Measurements from ENCODE around the gene KRT6A. TPM values are rescaled to one million over a fixed set of nuclear protein-coding genes. Genes with fewer than 3 reads are reported as not detected.

The KRT6A gene
- total and polyA plus RNA-seq, 2 of the 8 experiments (the other 6 are each of a cell fraction or from before 2014, with no cell fraction given), result 0.11 TPM; not detected in 1

DNA sequence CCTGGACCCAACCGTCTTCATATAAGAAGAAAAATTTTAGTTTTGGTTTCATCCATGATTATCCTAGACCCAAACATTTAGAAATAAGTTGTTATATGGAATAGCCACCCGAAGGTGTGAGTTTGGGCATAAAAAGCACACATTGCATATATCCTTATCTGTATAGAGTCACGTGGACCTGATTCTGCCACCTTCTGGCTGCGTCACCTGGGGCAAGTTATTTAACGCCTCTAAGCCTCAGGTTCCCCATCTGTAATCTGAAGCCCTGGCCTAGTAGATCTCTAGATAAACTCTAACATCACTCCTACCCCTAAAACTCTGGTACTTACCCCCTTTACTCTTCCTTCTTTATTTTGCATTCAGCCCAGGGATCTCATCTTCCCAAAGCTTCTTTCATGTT is 41.4 kb upstream of the KRT6A start:
- 88% methylated on average over 5 of the region's 5 CpGs; no CpG with 5 or more reads in 1 of the 2 experiments for WGBS, 2 experiments (ENCODE audit: extremely low coverage in 1 of 2, insufficient coverage in 1 of 2, insufficient read length in 1 of 2, insufficient replicate concordance in 2 of 2, low coverage in 1 of 2, low lambda C conversion rate in 2 of 2, missing lambda C conversion rate in 1 of 2)
- Histone ChIP-seq H4K20me1 (replicated peaks in 1 of 2; ENCODE audit: control insufficient read depth in 1 of 2, insufficient read depth in 2 of 2, low read length in 2 of 2) (no peaks in the 10 kb centered on the region), H2BK20ac (ENCODE audit: low read length) (no peak overlapping the region), H3K27me3 (replicated peaks in 1 of 4; ENCODE audit: control insufficient read depth in 3 of 4, extremely low read depth in 1 of 4, insufficient read depth in 3 of 4, low read length in 3 of 4) (no peaks in the 10 kb centered on the region), H3K36me3 (ENCODE audit: control insufficient read depth in 2 of 4, insufficient read depth in 4 of 4, low read length in 3 of 4) (no peaks in the 10 kb centered on the region), H3K18ac (ENCODE audit: extremely low read depth, low read length) (no peak overlapping the region), H3K9me3 (ENCODE audit: insufficient read depth in 2 of 2, low read depth in 1 of 2, low read length in 1 of 2) (no peaks in the 10 kb centered on the region), H2BK120ac (replicated peaks; ENCODE audit: low read depth, low read length) (no peak overlapping the region), H2AK5ac (ENCODE audit: low read depth, low read length) (no peak overlapping the region), H2BK15ac (ENCODE audit: low read length) (no peak overlapping the region), H3K23ac (ENCODE audit: insufficient read length) (no peak overlapping the region), H3K27ac (ENCODE audit: low read depth, low read length) (no peak overlapping the region), H3K56ac (replicated peaks; ENCODE audit: insufficient read length, low read depth, low read length) (no peak overlapping the region), H3K4me2 (ENCODE audit: insufficient read depth in 1 of 2, low read depth in 2 of 2, low read length in 2 of 2) (no peak overlapping the region), H3K9ac (replicated peaks in 1 of 4; ENCODE audit: extremely low read depth in 1 of 4, low read depth in 3 of 4, low read length in 3 of 4) (no peak overlapping the region), H3K14ac (ENCODE audit: insufficient read length) (no peak overlapping the region), H4K8ac (ENCODE audit: extremely low read depth, insufficient read depth, low read length) (no peak overlapping the region), H3K4ac (replicated peaks; ENCODE audit: insufficient read length, low read depth, low read length) (no peak overlapping the region), H4K5ac (ENCODE audit: insufficient read length, low read depth, low read length) (no peak overlapping the region), H3K4me3 (ENCODE audit: extremely low read depth in 1 of 4, insufficient read depth in 2 of 4, low read depth in 3 of 4, low read length in 4 of 4) (no peak overlapping the region), H3K79me2 (ENCODE audit: control insufficient read depth in 1 of 2, insufficient read depth in 2 of 2, low read length in 2 of 2) (no peaks in the 10 kb centered on the region), H2BK5ac (ENCODE audit: low read depth, low read length) (no peak overlapping the region), H2BK12ac (ENCODE audit: low read depth, low read length) (no peak overlapping the region), H3K23me2 (ENCODE audit: low read depth, low read length) (no peaks in the 10 kb centered on the region), H3K79me1 (ENCODE audit: low read depth, low read length) (no peaks in the 10 kb centered on the region), H3K4me1 (replicated peaks in 1 of 4; ENCODE audit: control insufficient read depth in 3 of 4, insufficient read depth in 4 of 4, low read length in 3 of 4) (no peaks in the 10 kb centered on the region), H2AFZ (ENCODE audit: low read length) (no peak overlapping the region), H4K91ac (replicated peaks; ENCODE audit: insufficient read length, low read length) (no peak overlapping the region)
- ChIA-PET POLR2A (ENCODE audit: partially characterized antibody) (no interaction called here), CTCF (ENCODE audit: partially characterized antibody) (interaction anchor here (0.9 to 5.4 kb wide), 8 partner anchors 10 to 162 kb away, joined by 3 to 27 read pairs (median 7); partner anchors contain the start of gene KRT5)
- DNase-seq (ENCODE audit: low read depth in 1 of 2, low spot score in 2 of 2) (no peak), FAIRE-seq (no peak)
- TF ChIP-seq, protein P1, sequence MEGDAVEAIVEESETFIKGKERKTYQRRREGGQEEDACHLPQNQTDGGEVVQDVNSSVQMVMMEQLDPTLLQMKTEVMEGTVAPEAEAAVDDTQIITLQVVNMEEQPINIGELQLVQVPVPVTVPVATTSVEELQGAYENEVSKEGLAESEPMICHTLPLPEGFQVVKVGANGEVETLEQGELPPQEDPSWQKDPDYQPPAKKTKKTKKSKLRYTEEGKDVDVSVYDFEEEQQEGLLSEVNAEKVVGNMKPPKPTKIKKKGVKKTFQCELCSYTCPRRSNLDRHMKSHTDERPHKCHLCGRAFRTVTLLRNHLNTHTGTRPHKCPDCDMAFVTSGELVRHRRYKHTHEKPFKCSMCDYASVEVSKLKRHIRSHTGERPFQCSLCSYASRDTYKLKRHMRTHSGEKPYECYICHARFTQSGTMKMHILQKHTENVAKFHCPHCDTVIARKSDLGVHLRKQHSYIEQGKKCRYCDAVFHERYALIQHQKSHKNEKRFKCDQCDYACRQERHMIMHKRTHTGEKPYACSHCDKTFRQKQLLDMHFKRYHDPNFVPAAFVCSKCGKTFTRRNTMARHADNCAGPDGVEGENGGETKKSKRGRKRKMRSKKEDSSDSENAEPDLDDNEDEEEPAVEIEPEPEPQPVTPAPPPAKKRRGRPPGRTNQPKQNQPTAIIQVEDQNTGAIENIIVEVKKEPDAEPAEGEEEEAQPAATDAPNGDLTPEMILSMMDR (IDR thresholded peaks at IDR 0.05; ENCODE audit: control extremely low read depth in 1 of 3, insufficient read depth in 1 of 3, low read depth in 1 of 3, low read length in 3 of 3), result peak in 1 of 3 experiments; percentile 1; a peak in 1 of 4 replicates
- TF ChIP-seq ATF3 (IDR thresholded peaks at IDR 0.05; ENCODE audit: insufficient read depth, low read depth, low read length), result no peak
